Activated T-cell treated with anti-CD3 and anti-CD28 coated beads, Interleukin-2, amount 50 U/mL, for 72 hours (primary cell): ENCODE measurements around the gene BICD2. TPM values are rescaled to one million over a fixed set of nuclear protein-coding genes. Genes with fewer than 3 reads are reported as not detected.

Source experiments
- ATAC-seq, 2 donors: fragments of 150-1000 bp; cut with Tn5 transposase; replicated peaks in 1 of 2; 2 replicates each; pipeline ENCODE4 v1.10.0; 2021; ENCODE audit warnings: moderate library complexity in 2 of 2, mild to moderate bottlenecking in 1 of 2
- DNase-seq, 2 donors: peaks; one replicate each; pipeline ENCODE4 v3.0.0; 2021 to 2022; ENCODE audit warnings: mixed read lengths in 1 of 2
- H3K27ac Mint-ChIP-seq: one replicate; pipeline ENCODE4 v1.8.0; 2022; ENCODE audit warnings: mild to moderate bottlenecking, moderate library complexity, mixed read lengths
- H3K27me3 Mint-ChIP-seq: one replicate; pipeline ENCODE4 v1.8.0; 2022; ENCODE audit warnings: low read depth, mixed read lengths
- H3K36me3 Mint-ChIP-seq, 2 donors: one replicate each; pipeline ENCODE4 v1.8.0; 2022; ENCODE audit warnings: mixed read lengths in 2 of 2, mild to moderate bottlenecking in 1 of 2; ENCODE audit not compliant: insufficient read depth in 2 of 2
- H3K4me1 Mint-ChIP-seq: one replicate; pipeline ENCODE4 v1.8.0; 2022; ENCODE audit warnings: low read depth, mixed read lengths
- H3K4me3 Mint-ChIP-seq, 2 donors: one replicate each; pipeline ENCODE4 v1.8.0; 2022; ENCODE audit warnings: mild to moderate bottlenecking in 2 of 2, mixed read lengths in 2 of 2, moderate library complexity in 2 of 2
- H3K9me3 Mint-ChIP-seq, 2 donors: one replicate each; pipeline ENCODE4 v1.8.0; 2022; ENCODE audit warnings: mixed read lengths in 2 of 2
- total RNA-seq, 2 donors: library from RNA; stranded (reverse); gene quantifications; one replicate each; pipeline ENCODE4 v1.2.3, GENCODE V29; 2022

Gene BICD2
- total RNA-seq, 2 donors from 2014 or later: 15.4 to 15.5 TPM

DNA sequence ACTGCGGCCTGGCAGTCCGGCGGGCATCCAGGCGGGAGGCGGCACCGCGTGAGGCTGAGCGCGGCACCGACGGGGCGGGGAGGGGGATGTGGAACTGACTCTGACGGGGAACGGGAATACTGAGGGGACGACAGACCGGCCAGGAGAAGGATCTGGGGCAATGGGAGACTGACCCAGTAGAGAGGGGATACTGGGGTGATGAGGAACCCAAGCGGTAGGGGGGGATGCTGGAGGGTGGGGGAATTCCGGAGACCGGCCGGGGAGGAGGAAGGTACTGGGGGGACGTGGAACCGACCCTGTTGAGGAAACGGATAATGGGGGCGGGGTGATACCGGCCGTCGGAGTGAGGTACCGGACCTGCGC lies 95.1 kb downstream of the BICD2 start:
- no peaks in the 10 kb centered on the region for H3K9me3 Mint-ChIP-seq
- H3K4me1 Mint-ChIP-seq: peaks cover 49% of the 10 kb centered on the region
- DNase-seq: peak; percentile 34 to 50
- peak in 1 of 2 donors; percentile 18 for ATAC-seq
- H3K4me3 Mint-ChIP-seq: peak overlapping the region; percentile 71 to 84
- H3K27ac Mint-ChIP-seq: no peak overlapping the region
- H3K27me3 Mint-ChIP-seq: no peaks in the 10 kb centered on the region
- peaks cover 0 to 5% of the 10 kb centered on the region in 2 donors for H3K36me3 Mint-ChIP-seq

DNA sequence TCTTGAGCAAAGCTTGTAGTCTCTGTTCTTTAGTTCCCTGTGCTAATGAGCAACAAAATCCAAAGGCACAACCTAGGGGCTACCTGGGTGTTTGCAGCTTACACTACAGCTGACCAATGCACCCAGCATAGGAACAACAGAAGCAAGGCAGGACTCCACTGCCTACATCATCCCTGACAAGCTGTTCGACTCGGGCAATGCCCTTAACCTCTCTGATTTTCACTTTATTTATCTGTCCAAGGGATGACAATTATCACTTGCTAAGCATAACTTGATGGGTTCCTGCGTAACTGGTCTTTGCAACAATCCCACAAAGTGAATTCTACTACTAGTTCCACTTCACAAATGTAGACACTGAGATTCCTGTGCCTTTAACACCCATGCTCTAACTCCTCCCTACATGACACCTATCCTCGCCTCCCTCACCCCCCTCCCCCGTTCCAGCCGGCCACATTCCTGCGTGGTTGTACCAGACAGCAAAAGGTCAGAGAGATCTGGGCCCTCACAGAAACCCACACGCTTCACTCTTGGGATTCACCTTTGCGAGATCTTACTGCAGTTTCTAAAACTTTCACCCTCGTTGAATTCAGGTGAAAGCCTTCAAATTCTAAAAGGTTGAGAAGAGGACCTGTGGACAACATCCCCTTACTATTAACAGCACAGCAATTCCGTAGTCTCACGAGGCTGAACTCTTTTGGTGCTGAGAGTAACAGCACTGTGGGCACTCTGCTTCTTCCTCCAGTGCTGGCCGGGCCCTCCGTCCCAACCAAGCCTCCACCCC lies 95.7 kb downstream of the BICD2 start:
- Mint-ChIP-seq H3K4me1 (peaks cover 55% of the 10 kb centered on the region), H3K27ac (peak overlapping the region; percentile 3), H3K36me3 (peaks cover 0 to 5% of the 10 kb centered on the region in 2 donors), H3K27me3 (no peaks in the 10 kb centered on the region), H3K9me3 (no peaks in the 10 kb centered on the region), H3K4me3 (peak overlapping the region; percentile 71 to 84)
- DNase-seq (peak; percentile 23 to 24), ATAC-seq (no peak)

DNA sequence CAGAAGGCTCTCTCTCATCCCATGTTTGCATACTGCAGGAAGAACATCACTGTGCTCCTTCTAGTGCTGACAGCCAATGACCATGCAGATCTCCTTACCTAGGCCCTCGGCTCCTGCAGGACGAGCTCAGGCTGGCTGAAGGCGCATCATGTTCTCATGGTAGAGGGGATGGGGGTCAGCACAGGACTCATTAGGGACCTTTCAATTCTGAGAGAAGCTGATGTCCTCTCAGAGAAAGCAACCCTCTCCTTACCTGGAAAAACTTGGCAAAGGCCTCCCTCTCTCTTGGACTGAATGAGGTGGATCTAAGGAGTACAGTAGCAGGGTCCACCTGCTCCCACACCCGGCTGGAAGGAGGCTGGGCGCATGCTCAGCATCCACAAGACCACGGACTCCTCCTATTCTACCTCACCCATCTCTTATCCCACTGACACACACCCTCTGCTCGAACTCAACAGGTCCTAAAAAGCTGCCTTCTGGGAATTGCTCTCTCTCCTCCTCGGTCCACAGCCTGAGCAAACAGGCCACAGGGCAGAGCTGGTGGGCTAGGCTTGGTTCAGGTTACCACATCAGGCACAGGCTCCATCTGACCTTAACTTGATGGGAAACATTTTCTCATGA lies 97.6 kb downstream of the BICD2 start:
- peak overlapping the region in 1 of 2 donors; percentile 40 for H3K4me3 Mint-ChIP-seq
- peaks cover 66% of the 10 kb centered on the region for H3K4me1 Mint-ChIP-seq
- no peak for DNase-seq
- peaks cover 0 to 4% of the 10 kb centered on the region in 2 donors for H3K36me3 Mint-ChIP-seq
- H3K9me3 Mint-ChIP-seq: no peaks in the 10 kb centered on the region
- H3K27me3 Mint-ChIP-seq: no peaks in the 10 kb centered on the region
- ATAC-seq: no peak
- H3K27ac Mint-ChIP-seq: peak overlapping the region; percentile 6

- H3K9me3 Mint-ChIP-seq: no peaks in the 10 kb centered on the region
- no peaks in the 10 kb centered on the region for H3K27me3 Mint-ChIP-seq
- ATAC-seq: no peak
- no peak overlapping the region for H3K4me3 Mint-ChIP-seq
- DNase-seq: no peak
- peaks cover 0 to 4% of the 10 kb centered on the region in 2 donors for H3K36me3 Mint-ChIP-seq
- peak overlapping the region; percentile 40 for H3K27ac Mint-ChIP-seq
- peaks cover 66% of the 10 kb centered on the region for H3K4me1 Mint-ChIP-seq
These were observed 98.4 kb downstream of the BICD2 start for GRCh38 chr9:92666236-92666635.

DNA sequence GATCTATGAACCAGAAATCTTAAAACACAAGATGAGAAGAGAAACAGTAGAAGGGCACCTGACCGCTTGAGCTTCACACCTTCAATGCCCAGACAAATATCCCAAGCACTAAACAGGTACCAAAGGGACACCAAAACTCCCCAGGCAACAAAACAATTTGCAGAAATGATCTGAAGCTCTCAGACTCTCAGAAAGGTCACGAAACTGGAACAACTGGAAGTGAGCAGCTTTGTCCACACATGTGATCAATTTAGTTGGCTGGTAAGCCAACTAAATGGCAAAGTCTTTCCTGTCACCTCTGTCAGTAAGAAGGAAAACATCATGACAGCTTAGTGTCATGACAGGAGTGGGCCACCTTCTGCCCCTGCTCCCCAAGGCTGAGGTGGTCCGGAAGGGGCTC lies 98.8 kb downstream of the BICD2 start:
- ATAC-seq (no peak), DNase-seq (no peak)
- no peaks in the 10 kb centered on the region for H3K9me3 Mint-ChIP-seq
- H3K36me3 Mint-ChIP-seq: peaks cover 0 to 4% of the 10 kb centered on the region in 2 donors
- H3K27me3 Mint-ChIP-seq: no peaks in the 10 kb centered on the region
- peaks cover 64% of the 10 kb centered on the region for H3K4me1 Mint-ChIP-seq
- H3K27ac Mint-ChIP-seq: peak overlapping the region; percentile 40
- H3K4me3 Mint-ChIP-seq: peak overlapping the region in 1 of 2 donors; percentile 15

GRCh38 chr9:92664394-92665152 lies 100.1 kb downstream of the BICD2 start:
- Mint-ChIP-seq H3K27me3 (no peaks in the 10 kb centered on the region), H3K27ac (peak overlapping the region; percentile 35), H3K9me3 (no peaks in the 10 kb centered on the region), H3K4me1 (peaks cover 64% of the 10 kb centered on the region), H3K36me3 (peaks cover 0 to 4% of the 10 kb centered on the region in 2 donors), H3K4me3 (peak overlapping the region; percentile 60 to 64)
- ATAC-seq (peak; percentile 75 to 77), DNase-seq (peak; percentile 48 to 58)

DNA sequence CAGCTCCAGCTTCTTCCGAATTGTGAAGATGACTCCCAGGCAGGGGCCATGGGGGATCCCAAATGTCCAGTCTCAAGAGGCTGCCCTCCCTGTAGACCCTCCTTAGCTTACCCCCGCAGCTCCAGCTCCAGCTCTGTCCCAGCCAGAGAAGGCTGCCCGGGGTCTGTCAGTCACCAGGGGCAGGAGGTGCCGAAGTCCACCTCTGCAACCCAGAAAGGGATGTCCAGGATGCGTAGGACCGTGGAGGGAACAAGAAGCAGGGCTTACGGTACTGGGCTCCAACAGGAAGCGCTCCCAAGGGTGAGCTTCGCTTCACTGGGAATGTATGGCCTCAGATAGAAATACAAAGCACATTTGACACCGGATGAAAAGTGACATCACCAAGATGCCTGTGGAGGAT lies 100.7 kb downstream of the BICD2 start:
- no peak overlapping the region for H3K4me3 Mint-ChIP-seq
- peaks cover 61% of the 10 kb centered on the region for H3K4me1 Mint-ChIP-seq
- DNase-seq: no peak
- no peak overlapping the region for H3K27ac Mint-ChIP-seq
- H3K9me3 Mint-ChIP-seq: no peaks in the 10 kb centered on the region
- no peaks in the 10 kb centered on the region for H3K27me3 Mint-ChIP-seq
- no peak for ATAC-seq
- peaks cover 0 to 4% of the 10 kb centered on the region in 2 donors for H3K36me3 Mint-ChIP-seq

DNA sequence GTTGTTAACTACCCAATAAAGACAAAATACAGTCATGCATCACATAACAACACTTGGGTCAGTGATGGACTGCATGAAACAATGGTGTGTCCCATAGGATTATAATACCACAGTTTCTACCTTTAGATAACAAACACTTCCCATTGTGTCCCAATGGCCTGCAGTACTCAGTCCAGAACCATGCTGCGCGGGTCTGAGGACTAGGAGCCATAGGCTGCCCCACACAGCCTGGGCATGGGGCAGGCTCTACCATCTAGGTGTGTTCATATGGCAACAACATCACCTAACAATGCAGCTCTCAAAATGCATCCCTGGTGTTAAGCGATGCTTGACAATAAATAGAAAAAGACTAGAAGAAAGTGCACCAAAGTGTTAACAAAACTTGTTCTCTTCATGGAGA lies 101.5 kb downstream of the BICD2 start:
- no peak for ATAC-seq
- H3K27ac Mint-ChIP-seq: peak overlapping the region; percentile 53
- no peaks in the 10 kb centered on the region for H3K9me3 Mint-ChIP-seq
- H3K4me3 Mint-ChIP-seq: no peak overlapping the region
- no peak for DNase-seq
- peaks cover 53% of the 10 kb centered on the region for H3K4me1 Mint-ChIP-seq
- no peaks in the 10 kb centered on the region for H3K27me3 Mint-ChIP-seq
- H3K36me3 Mint-ChIP-seq: peaks cover 0 to 9% of the 10 kb centered on the region in 2 donors

DNA sequence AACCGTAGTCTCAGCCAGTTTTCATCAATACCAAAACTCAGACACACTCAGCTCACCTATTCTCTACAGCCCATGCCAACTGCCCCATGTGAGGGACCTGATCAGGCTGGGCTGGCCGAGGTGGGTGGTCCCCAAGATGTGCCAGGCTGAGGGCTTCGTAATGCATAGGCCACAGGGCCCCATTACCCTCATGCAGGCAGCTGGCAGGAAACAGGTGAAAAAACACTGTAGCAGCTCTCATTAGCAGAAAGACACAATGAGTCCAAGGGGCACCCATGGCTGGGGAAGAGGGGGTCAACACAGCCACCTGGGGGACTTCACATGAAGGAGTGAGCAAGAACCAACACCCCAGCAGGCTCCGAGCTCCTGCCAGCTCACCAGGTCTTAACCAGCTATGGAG lies 102.9 kb downstream of the BICD2 start:
- ATAC-seq: no peak

More for the DNA sequence above, 102.9 kb downstream of the BICD2 start:
- no peaks in the 10 kb centered on the region for H3K9me3 Mint-ChIP-seq
- H3K4me3 Mint-ChIP-seq: no peak overlapping the region
- H3K36me3 Mint-ChIP-seq: peaks cover 0 to 6% of the 10 kb centered on the region in 2 donors
- no peak for DNase-seq
- no peak overlapping the region for H3K27ac Mint-ChIP-seq
- H3K27me3 Mint-ChIP-seq: no peaks in the 10 kb centered on the region
- peaks cover 41% of the 10 kb centered on the region for H3K4me1 Mint-ChIP-seq

Other genes with a start within 250 kb of the BICD2 start
- gene ECM2, start 228.8 kb downstream of the BICD2 start, total RNA-seq: not detected
- 10 to 100 TPM; 12.2 to 14.9 TPM for gene IPPK, start 94.7 kb downstream of the BICD2 start, total RNA-seq
- 10 to 100 TPM; 10.7 to 10.8 TPM for gene ZNF484, start 113.2 kb upstream of the BICD2 start, total RNA-seq
- gene FGD3, start 182.7 kb upstream of the BICD2 start, total RNA-seq: 10 to 100 TPM; 66.2 to 72.9 TPM